OCI-LY3 (cell line): Measurements from ENCODE around the gene SSC5D.

Experiments used
- H2AFZ ChIP-seq: fragments of 200-600, 300-600 bp; shearing (Covaris generic); 2 replicates; pipeline ENCODE4 v1.6.0; 2014; ENCODE audit warnings: antibody characterized with exemption, low read depth, low read length
- H3K27ac ChIP-seq: fragments of 200-600, 300-600 bp; sonication (generic); 2 replicates; pipeline ENCODE4 v1.5.1; 2014; ENCODE audit warnings: mild to moderate bottlenecking, low read length, moderate library complexity, mixed read lengths
- H3K27me3 ChIP-seq: fragments of 200-600, 300-600 bp; sonication (generic); 2 replicates; pipeline ENCODE4 v1.6.1; 2014; ENCODE audit warnings: low read depth, low read length, mixed read lengths
- H3K36me3 ChIP-seq: fragments of 200-600, 300-600 bp; sonication (generic); replicated peaks from 2 replicates; pipeline ENCODE3; 2014; ENCODE audit warnings: low read depth, low read length, mixed read lengths
- H3K4me1 ChIP-seq: fragments of 300-600, 200-600 bp; sonication (generic); 2 replicates; pipeline ENCODE4 v1.6.1; 2014; ENCODE audit warnings: low read length, mixed read lengths
- H3K4me2 ChIP-seq: fragments of 200-600, 300-600 bp; sonication (generic); 2 replicates; pipeline ENCODE4 v1.6.1; 2014; ENCODE audit warnings: low read length, mixed read lengths
- H3K4me3 ChIP-seq: fragments of 300-600, 200-600 bp; sonication (generic); 2 replicates; pipeline ENCODE4 v1.5.1; 2014; ENCODE audit warnings: antibody characterized with exemption, mild to moderate bottlenecking, low read length, moderate library complexity
- H3K79me2 ChIP-seq: fragments of 300-600, 200-600 bp; shearing (Covaris generic); 2 replicates; pipeline ENCODE4 v1.6.1; 2014; ENCODE audit warnings: mild to moderate bottlenecking, low read length, mixed read lengths
- H3K9ac ChIP-seq: fragments of 300-600, 200-600 bp; shearing (Covaris generic); 2 replicates; pipeline ENCODE4 v1.6.0; 2014; ENCODE audit warnings: mild to moderate bottlenecking, low read length, moderate library complexity
- H3K9me3 ChIP-seq: fragments of 200-600, 300-600 bp; shearing (Covaris generic); 2 replicates; pipeline ENCODE4 v1.6.1; 2014; ENCODE audit warnings: low read length, mixed read lengths; ENCODE audit not compliant: insufficient read depth
- H4K20me1 ChIP-seq: fragments of 200-600, 300-600 bp; sonication (generic); 2 replicates; pipeline ENCODE4 v1.6.1; 2016; ENCODE audit warnings: low read length, mixed read lengths; ENCODE audit not compliant: insufficient read depth
- CTCF ChIP-seq: fragments of 200-600, 300-600 bp; sonication (generic); IDR thresholded peaks from 2 replicates; pipeline ENCODE4 v1.5.1; 2014; ENCODE audit warnings: antibody characterized with exemption, low read length, low read depth
- EZH2phosphoT487 ChIP-seq: fragments of 200-600 bp; shearing (Covaris generic); IDR thresholded peaks from 2 replicates; pipeline ENCODE4 v1.6.1; 2018; ENCODE audit warnings: antibody characterized with exemption, mixed run types, low read depth

SSC5D gene

DNA sequence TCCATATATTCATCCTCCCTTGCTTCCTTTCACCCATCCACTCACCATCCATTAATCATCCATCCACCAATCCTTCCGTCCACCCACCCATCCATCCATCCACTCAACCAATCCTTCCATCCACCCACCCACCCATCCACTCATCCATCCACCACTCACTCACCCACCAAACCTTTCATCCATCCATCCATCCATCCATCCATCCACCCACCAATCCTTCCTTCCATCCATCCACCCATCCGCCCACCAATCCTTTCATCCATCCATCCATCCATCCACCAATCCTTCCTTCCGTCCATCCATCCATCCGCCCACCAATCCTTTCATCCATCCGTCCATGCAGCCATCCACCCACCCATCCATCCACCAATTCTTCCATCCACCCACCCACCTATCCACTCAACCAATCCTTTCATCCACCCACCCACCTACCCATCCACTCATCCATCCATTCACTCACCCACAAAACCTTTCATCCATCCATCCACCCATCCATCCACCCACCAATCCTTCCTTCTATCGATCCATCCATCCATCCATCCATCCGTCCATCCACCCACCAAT lies 54.1 kb downstream of the SSC5D start:
- no peak overlapping the region for H3K9ac ChIP-seq
- H3K4me2 ChIP-seq: no peak overlapping the region
- no peak overlapping the region for H3K4me3 ChIP-seq
- H3K36me3 ChIP-seq: no peaks in the 10 kb centered on the region
- TF ChIP-seq CTCF (no peak), EZH2phosphoT487 (no peak)
- no peaks in the 10 kb centered on the region for H3K27me3 ChIP-seq
- no peaks in the 10 kb centered on the region for H3K9me3 ChIP-seq
- no peaks in the 10 kb centered on the region for H3K79me2 ChIP-seq
- H4K20me1 ChIP-seq: no peaks in the 10 kb centered on the region
- no peaks in the 10 kb centered on the region for H3K4me1 ChIP-seq
- no peak overlapping the region for H2AFZ ChIP-seq
- no peak overlapping the region for H3K27ac ChIP-seq

- Histone ChIP-seq H3K4me3 (no peak overlapping the region), H3K4me2 (no peak overlapping the region), H4K20me1 (no peaks in the 10 kb centered on the region), H3K4me1 (no peaks in the 10 kb centered on the region), H3K27ac (no peak overlapping the region), H3K9ac (no peak overlapping the region), H3K9me3 (no peaks in the 10 kb centered on the region), H3K27me3 (no peaks in the 10 kb centered on the region), H3K36me3 (no peaks in the 10 kb centered on the region), H3K79me2 (no peaks in the 10 kb centered on the region), H2AFZ (no peak overlapping the region)
- no peak for TF ChIP-seq EZH2phosphoT487
- no peak for TF ChIP-seq CTCF
These were observed 55.3 kb downstream of the SSC5D start for GRCh38 chr19:55543567-55543966.

- H3K9ac ChIP-seq: no peak overlapping the region
- H2AFZ ChIP-seq: no peak overlapping the region
- no peaks in the 10 kb centered on the region for H3K4me1 ChIP-seq
- no peak overlapping the region for H3K27ac ChIP-seq
- no peak overlapping the region for H3K4me3 ChIP-seq
- no peaks in the 10 kb centered on the region for H4K20me1 ChIP-seq
- no peaks in the 10 kb centered on the region for H3K9me3 ChIP-seq
- H3K4me2 ChIP-seq: no peak overlapping the region
- no peaks in the 10 kb centered on the region for H3K36me3 ChIP-seq
- no peaks in the 10 kb centered on the region for H3K79me2 ChIP-seq
- no peak for TF ChIP-seq EZH2phosphoT487
- no peak for TF ChIP-seq CTCF
- no peaks in the 10 kb centered on the region for H3K27me3 ChIP-seq
These were observed 55.8 kb downstream of the SSC5D start for GRCh38 chr19:55544014-55544413.

- no peaks in the 10 kb centered on the region for H3K27me3 ChIP-seq
- no peaks in the 10 kb centered on the region for H4K20me1 ChIP-seq
- H3K9ac ChIP-seq: no peak overlapping the region
- no peak overlapping the region for H2AFZ ChIP-seq
- TF ChIP-seq CTCF: no peak
- no peak for TF ChIP-seq EZH2phosphoT487
- H3K79me2 ChIP-seq: no peaks in the 10 kb centered on the region
- no peak overlapping the region for H3K4me2 ChIP-seq
- no peak overlapping the region for H3K27ac ChIP-seq
- no peaks in the 10 kb centered on the region for H3K9me3 ChIP-seq
- H3K4me1 ChIP-seq: peaks cover 6% of the 10 kb centered on the region; the same call in 1 of the 2 replicates
- no peak overlapping the region for H3K4me3 ChIP-seq
- no peaks in the 10 kb centered on the region for H3K36me3 ChIP-seq
These were observed 56.7 kb downstream of the SSC5D start for GRCh38 chr19:55544776-55545439.
